Inflammatory macrophage (primary cell): ENCODE results near the gene KRIT1.
A peak's percentile ranks its signal among the peaks of the same experiment; 100 is the strongest.
"Not testable (repeated sequence)": the region's sequence is repeated elsewhere in the genome, so short reads cannot be mapped to it uniquely, and the experiment has no call there.

Source experiments
- DNase-seq, 2 donors: peaks; one replicate each; pipeline ENCODE4 v3.0.0-alpha.2; 2020 to 2022

The KRIT1 gene

DNA sequence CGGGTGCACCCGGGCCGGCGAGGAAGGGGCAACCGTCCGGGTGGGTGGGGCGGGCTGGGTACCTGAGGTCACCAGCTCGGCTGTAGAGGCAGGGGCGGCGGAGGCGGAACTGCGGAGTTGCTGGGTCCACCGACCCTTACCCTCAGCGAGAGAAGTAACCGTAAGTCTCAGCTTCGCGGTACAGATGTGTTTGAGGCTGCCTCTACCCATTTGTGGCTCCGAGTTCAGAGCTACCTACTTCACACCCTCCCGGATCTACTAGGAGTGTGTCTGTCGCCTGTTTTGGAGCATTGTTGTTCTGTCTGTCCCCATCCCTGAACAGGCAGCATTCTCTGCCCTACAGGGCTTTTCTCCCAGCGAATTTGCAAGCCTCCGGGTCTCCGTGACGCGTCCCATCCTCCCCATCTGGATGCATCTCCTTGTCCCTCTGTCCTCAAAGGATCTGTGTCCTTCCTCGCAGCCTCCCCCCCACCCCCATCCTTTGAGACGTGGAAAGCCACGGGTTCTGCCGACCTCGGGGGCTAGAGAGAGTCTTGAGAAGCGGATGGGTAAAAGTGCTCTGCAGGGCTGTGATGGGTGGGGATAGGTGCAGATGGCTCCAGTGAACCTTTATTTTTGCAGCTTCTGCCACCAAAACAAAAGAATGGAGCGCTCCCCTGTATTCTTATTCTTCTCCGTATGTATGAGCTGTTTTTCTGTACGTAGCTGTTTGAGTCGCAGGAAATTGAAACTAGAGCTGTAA lies 817 bp upstream of the KRIT1 start:
- no peak for DNase-seq

- DNase-seq: peak; percentile 14 to 30
These were observed 767 bp downstream of the KRIT1 start for GRCh38 chr7:92244808-92245486.

- DNase-seq: no peak
These were observed 2.7 kb downstream of the KRIT1 start for GRCh38 chr7:92242972-92243371.

DNA sequence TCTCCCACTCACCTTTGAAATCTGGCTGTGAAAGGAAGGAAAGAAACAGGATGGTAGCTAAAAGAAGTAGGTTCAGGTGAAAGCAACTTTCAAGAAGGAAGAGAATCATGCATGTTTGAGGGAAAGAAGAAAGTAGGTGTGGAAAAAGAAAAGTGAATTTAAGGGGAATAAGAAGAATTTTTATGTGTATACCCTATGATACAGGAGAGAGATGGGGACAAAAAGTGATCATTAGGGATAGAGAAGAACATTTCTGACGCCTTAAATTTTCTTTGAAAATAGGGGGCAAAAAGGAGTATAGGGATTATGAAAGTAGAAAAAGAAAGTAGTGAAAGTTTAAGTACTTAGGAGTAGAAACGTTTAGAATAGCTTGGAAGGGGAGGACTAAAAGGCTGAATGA lies 15.2 kb downstream of the KRIT1 start:
- DNase-seq: no peak

DNA sequence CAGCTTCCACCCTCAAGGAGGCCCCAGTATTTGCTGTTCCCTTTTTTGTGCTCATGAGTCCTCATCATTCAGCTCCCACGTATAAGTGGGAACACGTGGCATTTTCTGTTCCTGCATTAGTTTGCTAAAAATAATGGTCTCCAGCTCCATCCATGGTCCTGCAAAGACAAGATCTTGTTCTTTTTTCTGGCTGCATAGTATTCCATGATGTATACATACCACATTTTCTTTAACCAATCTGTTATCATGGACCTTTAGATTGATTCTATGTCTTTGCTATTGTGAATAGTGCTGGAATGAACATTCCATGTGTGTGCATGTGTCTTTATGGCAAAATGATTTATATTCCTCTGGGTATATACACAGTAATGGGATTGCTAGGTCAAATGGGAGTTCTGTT lies 17.0 kb downstream of the KRIT1 start:
- DNase-seq: no peak

DNA sequence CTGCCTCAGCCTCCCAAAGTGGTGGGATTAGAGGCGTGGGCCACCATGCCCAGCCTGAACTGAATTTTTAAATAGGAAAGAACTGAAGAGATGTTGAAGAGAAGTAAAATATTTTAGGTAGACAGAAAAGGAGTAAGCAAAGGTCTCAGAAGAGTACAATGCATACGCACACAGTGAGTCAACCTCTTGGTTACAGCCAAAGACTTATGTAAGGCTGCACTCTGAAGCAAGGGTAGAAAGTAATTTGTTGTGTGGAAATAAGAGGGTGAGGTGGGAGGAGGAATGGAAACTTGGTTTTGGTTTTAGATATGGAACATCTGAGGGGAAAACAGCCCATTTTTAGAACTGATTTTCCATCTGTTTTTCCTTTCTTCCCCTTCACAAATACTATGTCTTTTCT lies 17.6 kb downstream of the KRIT1 start:
- DNase-seq: no peak

DNA sequence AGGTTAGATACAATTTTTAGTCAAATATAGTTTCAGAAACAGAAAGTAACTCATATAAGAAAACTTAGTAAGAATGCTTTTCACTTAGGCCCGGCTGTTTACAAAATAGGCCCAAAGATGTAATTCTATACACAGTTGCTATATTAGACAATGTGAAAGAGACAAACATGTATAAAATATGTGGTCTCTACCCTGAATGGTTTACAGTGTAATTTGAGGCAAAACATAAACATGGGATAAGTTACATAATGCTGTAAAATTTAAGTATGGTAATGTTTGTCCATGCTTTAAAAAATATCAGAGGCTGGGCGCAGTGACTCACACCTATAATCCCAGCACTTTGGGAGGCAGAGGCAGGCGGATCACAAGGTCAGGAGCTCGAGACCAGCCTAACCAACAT lies 18.7 kb downstream of the KRIT1 start:
- no peak for DNase-seq

- no peak for DNase-seq
These were observed 23.9 kb downstream of the KRIT1 start for GRCh38 chr7:92221766-92222165.

GRCh38 chr7:92206672-92207071 lies 39.0 kb downstream of the KRIT1 start:
- no peak for DNase-seq

DNA sequence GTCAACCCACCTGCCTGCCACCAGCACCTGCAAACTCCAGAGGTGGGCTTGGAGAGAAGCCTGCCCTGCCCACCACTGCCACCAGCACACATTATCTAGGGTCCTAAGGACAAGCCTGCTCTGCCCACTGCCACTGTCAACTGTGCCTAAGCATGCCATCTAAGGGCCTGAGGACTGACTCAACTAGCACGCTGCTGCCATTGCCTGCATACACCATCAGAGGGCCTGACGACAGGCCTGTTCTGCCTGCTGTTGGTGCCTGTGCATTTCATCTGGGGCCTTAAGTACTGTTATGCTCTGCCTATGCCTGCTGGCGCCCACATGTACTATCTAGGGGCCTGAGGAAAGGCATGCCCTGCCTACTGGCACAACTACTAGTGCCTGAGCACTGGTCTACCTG lies 39.7 kb downstream of the KRIT1 start:
- no peak for DNase-seq

- no peak for DNase-seq
These were observed 44.9 kb downstream of the KRIT1 start for GRCh38 chr7:92200791-92201190.

- no peak for DNase-seq
These were observed 53.4 kb downstream of the KRIT1 start for GRCh38 chr7:92192326-92192725.

DNA sequence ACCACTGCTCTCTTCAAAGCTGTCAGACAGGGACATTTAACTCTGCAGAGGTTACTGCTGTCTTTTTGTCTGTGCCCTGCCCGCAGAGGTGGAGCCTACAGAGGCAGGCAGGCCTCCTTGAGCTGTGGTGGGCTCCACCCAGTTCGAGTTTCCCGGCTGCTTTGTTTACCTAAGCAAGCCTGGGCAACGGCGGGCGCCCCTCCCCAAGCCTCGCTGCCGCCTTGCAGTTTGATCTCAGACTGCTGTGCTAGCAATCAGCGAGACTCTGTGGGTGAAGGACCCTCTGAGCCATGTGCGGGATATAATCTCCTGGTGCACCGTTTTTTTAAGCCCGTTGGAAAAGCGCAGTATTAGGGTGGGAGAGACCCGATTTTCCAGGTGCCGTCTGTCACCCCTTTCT lies 56.5 kb downstream of the KRIT1 start:
- not testable (repeated sequence) for DNase-seq

DNA sequence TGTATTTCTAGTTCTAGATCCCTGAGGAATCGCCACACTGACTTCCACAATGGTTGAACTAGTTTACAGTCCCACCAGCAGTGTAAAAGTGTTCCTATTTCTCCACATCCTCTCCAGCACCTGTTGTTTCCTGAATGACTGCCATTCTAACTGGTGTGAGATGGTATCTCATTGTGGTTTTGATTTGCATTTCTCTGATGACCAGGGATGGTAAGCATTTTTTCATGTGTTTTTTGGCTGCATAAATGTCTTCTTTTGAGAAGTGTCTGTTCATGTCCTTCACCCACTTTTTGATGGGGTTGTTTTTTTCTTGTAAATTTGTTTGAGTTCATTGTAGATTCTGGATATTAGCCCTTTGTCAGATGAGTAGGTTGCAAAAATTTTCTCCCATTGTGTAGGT lies 61.4 kb downstream of the KRIT1 start:
- not testable (repeated sequence) for DNase-seq

DNA sequence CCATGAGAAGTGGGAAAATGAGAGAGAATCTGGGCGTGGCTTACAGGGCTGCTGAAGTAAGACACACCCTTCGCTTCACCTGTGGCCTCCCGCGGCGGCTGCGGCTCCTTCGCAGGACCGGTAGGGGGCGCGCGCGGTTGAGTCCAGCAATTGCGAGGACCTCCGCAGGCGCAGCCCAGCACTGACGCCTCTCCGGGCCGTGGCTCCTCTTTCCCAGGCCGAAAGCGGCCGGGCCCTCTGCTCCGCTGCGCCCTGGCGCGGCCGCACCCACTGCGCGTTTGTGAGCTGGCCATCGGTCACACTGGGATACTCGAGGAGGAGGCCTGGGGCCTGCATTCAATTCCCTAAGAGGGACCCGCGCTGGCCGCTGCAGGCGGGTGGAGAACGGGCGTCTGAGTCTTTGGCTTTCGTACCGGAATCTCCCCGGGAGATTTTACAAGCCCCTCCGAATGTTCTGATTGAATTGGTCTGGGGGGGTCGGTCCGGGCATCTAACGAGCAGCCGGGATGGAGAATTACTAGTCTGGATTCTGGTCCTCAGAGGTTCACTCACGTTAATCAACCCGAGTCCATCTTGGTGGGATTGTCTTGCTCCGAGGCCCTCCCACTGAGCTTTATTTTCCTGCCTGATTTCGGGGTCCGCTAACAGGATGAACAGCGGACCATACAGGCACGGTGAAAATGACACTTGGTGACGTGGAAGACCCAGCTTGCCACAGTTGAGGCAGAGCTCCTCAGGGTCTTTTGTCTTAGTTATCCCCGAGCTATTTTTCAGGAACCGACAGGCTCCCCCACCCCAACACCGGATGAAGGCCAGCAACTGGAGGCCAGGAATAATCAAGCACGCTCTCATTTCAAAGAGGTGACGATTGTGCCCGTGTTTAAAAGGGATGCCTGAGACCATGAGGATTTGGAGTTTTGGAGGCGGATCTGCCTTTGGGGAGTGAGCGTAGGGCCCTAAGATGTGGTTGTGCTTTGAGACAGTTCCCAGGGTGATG lies 66.5 kb downstream of the KRIT1 start, which contains the start of gene LRRD1:
Gene LRRD1, minus strand, starts transcription at position 215 of the 997 bp plus-strand sequence. CDS start 13,940 bp downstream, outside the sequence.
- DNase-seq: peak; percentile 84 to 88

DNA sequence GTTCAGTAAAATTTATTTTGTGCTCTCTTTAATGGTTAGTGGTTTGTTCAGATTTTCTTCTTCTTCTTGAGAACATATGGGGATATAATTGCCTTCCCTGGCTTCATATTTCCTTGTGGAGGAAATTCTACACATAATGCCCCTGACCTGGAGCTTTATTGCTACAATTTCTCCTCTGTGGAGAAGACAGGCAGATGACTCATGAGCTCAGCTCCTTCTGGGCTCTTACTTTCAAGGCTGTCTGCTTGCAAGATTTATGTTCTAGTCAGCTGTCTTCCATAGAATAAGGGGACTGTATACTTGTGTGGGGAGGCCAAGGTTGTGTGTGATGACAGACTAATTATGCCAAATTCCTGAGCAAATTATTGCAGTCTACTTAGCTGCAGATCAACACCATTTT lies 68.4 kb downstream of the KRIT1 start:
- DNase-seq: no peak

DNA sequence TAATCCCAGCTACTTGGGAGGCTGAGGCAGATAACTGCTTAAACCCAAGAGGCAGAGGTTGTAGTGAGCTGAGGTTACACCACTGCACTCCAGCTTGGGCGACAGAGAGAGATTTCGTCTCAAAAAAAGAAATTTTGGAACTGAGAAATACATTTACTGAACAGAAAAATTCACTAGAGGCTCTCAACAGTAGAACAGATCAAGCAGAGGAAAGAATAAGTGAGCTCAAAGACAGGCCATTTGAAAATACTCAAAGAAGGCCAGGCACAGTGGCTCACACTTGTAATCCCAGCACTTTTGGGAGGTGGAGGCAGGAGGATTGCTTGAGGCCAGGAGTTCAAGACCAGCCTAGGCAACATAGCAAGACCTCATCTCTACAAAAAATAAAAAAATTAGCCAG lies 76.2 kb downstream of the KRIT1 start:
- DNase-seq: not testable (repeated sequence)

DNA sequence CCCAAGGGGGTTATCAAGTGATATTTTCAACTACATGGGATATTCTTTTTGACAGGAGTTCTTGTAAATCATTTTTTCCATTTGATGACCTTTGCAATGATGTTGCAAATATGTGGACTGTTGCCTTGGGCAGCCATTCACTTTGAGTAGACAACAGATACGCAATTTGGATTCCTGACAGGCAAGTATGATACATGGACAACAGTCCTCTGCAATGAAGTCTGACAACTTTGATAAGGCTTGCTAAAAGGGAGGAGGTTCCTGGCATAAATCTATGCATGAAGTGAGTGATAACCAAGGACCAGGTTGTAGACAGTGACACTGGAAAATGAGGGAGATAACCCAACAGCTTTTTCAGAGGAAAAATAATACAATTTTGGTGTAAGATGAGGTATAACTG lies 84.4 kb downstream of the KRIT1 start:
- DNase-seq: no peak

DNA sequence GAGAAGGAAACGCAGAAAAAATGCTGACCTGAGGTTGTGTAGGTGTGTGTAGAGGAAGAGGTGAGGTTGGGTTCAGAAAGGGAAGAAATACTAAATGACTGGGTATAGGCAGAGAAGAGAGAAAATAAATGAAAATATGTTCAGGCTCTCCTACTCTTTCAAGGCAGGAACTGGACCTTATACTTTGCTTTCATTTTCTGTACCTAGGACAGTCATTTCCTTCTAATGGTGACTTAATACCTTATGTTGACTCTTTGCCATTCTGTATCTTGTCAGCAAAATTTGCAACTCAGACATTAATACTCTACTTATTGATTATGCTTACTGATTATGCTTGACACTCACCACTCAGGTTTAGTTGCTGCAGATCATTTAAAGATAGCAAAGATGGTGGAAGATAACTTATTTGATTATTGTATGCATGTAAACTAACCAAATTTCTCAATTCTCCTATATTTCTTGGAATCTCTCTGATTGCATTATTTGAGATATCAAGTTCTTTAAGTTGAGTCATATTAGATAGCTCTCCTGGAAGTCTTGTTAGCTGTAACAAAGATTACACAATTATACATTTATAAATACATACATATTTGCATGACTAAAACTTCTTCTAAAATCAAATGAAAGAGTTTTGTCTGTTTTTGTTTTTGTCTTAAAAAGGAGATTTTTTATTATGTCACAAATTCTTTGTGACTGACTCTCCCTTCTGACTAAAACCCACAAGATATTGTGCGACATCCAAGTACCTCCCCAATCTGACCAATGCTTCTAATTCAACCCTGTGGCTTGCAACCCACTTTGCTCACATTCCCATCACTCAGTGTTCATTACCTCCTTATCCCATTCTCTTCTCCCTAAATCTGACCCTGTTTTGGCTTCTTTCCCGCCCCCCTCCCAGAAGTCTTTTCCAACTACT lies 86.8 kb downstream of the KRIT1 start:
- no peak for DNase-seq

- DNase-seq: no peak
These were observed 88.7 kb downstream of the KRIT1 start for GRCh38 chr7:92156990-92157389.

DNA sequence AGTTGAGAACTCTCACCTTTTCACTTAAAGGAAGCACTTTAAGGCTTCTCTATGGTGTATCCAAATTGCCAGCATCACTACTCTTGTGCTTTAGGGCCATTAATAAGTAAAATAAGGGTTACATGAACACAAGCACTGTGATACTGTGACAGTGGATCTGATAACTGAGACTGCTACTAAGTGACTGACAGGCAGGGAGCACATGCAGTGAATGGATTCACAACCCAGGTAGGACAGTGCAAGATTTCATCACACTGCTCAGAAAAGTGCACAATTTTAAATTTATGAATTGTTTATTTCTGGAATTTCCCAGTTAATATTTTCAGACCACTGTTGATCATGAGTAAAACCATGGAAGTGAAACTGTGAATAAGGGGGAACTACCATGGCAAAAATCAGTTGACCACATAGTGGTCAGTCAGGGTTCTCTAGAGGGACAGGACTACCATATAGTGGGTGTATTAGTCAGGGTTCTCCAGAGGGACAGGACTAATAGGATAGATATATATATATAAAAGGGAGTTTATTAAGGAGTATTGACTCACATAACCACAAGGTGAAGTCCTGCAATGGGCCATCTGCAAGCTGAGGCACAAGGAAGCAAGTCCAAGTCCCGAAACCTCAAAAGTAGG lies 90.5 kb downstream of the KRIT1 start:
- DNase-seq: peak; percentile 31 to 34
